Measurements from ENCODE around the gene EML6.

EML6 gene

DNA sequence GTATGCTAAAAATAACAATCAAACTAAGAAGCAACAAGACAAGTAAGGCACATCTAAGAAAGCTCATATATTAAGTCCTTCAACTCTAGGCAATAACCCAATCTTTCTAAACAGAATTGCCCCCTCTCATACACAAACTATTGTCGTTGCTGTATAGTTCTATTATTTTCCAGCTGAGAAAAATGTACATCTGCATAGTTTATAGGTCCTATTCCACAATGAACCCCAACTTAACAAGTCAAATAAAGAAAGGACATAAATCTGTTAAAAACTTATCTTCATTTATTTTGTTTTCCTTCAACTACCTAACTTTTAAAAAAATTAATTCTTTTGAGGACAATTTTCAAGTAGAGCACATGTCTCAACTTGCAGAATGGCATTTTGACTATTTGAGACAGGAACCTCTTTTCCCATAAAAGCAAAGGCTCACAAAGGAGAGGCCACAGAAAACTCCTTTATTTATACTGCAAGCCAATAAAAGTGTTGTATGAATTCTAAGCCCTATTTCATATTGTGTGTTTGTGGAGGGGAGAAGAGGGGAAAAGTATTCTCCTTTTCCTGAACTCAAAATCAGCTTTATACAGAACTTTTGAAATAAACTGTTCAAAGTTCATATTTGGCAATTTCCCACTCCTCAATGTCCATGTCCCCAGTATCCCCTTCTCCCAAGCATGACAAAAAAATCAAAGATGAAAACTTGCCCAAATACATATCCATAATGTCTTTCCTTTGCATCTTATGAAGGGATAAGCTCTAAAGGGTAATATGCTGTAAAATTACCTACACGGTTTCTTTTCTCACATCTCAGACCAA, 289.4 kb downstream of the EML6 start:
- no peak for DNase-seq

DNA sequence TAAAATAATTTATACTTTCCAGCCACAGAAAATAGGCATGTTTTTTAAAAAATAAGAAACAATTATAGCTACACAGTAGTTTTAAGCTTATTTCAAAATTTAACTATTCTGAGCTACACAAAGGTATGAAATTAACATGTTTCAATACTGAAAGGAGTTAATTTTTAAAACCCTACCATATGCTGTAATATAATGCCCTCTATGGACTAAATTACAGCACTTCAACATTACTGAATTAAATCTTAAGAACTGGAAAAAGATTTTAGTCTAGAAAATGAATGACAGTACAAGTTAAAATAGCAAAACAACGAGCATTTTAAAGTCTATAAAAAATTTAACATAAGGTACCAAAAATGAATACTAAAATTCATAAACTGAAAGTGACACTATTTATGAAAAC, 290.5 kb downstream of the EML6 start:
- peak; percentile 8 to 14 for DNase-seq

DNA sequence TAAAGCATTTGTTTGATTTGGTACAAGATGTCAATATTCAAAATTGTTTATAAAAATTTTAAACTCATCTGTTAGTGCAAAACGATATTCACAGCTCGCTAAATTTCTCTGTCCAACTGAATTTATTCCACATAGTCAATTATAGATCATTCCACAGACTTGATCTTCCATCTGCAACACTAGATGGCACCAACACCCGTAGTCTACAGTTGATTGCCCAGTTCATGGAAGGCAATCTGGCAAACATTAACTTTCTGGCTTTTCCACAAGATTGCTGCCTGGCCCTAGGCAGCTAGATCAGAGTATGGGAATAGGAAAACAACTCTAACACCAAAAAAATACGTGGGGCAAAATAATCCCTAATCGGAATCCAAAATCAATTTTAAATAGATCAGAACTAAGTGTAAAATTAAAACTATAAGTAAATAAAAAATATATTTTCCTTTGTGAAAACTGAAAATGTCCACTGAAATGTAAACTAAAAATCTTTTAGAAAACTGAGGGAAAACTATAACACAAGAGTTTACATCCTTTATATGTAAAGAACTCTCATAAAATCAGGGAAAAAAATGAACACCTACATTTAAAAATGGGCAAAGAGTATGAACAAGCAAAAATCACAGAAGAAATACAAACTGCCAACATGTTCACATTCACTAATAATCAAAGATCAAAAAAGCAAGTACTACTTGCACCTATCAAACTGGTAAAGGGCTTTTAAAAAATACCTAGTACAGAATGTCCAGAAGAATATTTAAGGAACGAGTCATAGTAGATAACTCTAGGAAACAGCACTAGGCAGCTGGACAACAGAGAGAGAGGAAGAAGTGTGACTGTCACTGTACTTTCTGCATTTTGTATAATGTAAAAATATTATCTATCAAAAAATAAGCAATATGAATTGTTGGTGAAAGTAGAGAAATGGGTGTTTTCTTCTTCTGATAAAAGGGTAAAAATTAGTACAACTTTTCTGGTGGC, 291.8 kb downstream of the EML6 start:
- peak; percentile 58 to 65 for DNase-seq

DNA sequence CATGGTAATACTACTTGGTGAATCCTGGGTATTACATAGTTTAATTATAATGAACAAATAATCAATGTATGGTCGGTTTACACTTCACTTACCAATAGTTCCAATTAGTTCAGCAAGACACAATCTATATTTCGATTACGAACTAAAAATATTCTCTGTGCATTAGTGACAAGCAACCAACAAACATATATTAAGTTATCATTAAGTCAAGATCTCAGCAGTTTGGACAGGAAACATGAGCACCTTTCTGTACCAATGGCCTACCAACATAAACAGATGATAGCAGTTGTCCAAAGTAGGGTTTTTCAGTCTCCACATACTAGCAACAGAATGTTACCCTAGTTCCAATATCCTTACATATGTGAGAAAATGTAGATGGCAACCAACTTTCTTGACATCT, 294.0 kb downstream of the EML6 start:
- no peak for DNase-seq

DNA sequence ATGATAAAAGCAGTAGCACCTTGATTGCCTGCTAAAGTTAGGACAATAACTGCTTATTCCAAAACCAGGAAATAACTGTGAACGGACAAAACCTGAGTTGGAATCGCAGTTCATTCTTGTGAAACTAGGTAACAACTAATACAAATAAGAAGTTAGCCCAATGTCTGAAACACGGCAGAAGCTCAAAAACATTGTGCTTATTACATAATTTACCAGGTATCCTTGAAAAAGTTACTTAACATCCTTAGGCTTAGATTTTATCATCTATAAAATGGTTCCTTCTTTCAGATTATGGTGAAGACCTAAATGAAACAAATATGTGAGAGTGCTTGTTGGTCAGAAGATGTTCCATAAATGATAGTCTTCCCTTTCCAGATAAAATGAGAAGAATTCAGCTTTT, 294.4 kb downstream of the EML6 start:
- DNase-seq: peak; percentile 18 to 27

DNA sequence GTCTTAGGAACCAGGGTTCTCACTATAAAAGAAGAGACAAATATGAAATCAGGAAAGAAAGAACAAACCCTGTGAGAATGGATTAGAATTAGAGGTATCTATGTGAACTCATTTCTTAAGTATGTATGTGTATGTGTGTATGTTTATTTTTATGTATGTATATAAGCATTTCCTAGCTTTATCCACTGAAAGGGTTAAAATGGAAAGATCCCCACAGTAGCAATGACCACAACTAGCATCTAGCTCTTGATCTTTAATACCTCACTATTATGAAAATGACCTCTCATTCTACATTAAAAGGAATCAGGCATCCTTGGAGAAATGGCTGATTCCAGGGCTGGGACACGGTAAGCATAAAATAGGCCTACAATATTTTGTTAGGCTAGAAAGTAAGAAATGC, 295.2 kb downstream of the EML6 start:
- no peak for DNase-seq

DNA sequence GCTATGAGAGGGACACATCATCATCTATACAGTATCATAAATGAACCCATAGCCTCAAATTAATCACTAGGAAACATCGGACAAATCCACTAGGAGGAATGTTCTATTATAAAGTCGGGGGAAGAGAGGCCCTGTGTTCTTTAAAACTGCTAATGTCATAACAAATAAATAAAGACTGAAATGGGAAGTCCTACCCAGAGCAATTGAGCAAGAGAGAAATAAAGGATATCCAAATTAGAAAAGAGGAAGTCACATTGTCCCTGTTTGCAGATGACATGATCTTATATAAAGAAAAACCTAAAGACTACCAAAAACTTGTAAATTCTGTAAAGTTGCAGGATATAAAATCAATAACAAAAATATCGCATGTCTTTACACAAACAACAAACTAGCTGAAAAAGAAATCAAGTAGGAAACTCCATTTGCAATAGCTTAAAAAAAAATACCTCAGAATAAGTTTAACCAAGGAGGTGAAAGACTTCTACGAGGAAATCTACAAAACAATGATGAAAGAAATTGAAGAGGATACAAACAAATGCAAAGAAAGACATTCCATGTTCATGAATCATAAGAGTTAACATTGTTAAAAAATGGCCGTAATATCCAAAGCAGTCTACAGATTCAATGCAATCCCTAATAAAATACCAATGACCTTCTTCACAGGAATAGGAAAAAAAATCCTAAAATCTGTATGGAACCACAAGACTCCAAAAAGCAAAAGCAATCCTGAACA, 296.2 kb downstream of the EML6 start:
- DNase-seq: peak; percentile 89 to 91

All from AML-193 (cell line).